BLaER1 treated with 17β-estradiol and CSF1 and Interleukin-3, amounts not matched to agents 10 nM and 100 nM (cell line): ENCODE measurements around the gene DNAJC18.
"Not testable (repeated sequence)": the region's sequence is repeated elsewhere in the genome, so short reads cannot be mapped to it uniquely, and the experiment has no call there.

Experiments
- H3K27ac ChIP-seq, 11 experiments: shearing (Covaris generic); formaldehyde crosslinking; 2 replicates each; pipeline ENCODE4 v1.8.1; 2022
- H3K27me3 ChIP-seq, 11 experiments: shearing (Covaris generic); formaldehyde crosslinking; 2 replicates each; pipeline ENCODE4 v1.8.1; 2022
- H3K36me3 ChIP-seq, 11 experiments: shearing (Covaris generic); formaldehyde crosslinking; 2 replicates each; pipeline ENCODE4 v1.8.1; 2022
- H3K4me1 ChIP-seq, 10 experiments: shearing (Covaris generic); formaldehyde crosslinking; 2 replicates each; pipeline ENCODE4 v1.8.1; 2022
- H3K4me2 ChIP-seq, 11 experiments: shearing (Covaris generic); formaldehyde crosslinking; 2 replicates each; pipeline ENCODE4 v1.8.1; 2022
- H3K4me3 ChIP-seq, 10 experiments: shearing (Covaris generic); formaldehyde crosslinking; 2 replicates each; pipeline ENCODE4 v1.8.1; 2022
- H3K9ac ChIP-seq, 11 experiments: shearing (Covaris generic); formaldehyde crosslinking; 2 replicates each; pipeline ENCODE4 v1.8.1; 2022
- H3K9me3 ChIP-seq, 11 experiments: shearing (Covaris generic); formaldehyde crosslinking; replicated peaks in 1 of 11; 2 replicates each; pipeline ENCODE4 v1.8.1; 2022
- H4K20me1 ChIP-seq, 11 experiments: shearing (Covaris generic); formaldehyde crosslinking; 2 replicates each; pipeline ENCODE4 v1.8.1; 2022
- Cebpa-rat ChIP-seq, 11 experiments: shearing (Covaris generic); IDR thresholded peaks; 2 replicates each; pipeline ENCODE4 v1.8.1; 2022

Gene DNAJC18

DNA sequence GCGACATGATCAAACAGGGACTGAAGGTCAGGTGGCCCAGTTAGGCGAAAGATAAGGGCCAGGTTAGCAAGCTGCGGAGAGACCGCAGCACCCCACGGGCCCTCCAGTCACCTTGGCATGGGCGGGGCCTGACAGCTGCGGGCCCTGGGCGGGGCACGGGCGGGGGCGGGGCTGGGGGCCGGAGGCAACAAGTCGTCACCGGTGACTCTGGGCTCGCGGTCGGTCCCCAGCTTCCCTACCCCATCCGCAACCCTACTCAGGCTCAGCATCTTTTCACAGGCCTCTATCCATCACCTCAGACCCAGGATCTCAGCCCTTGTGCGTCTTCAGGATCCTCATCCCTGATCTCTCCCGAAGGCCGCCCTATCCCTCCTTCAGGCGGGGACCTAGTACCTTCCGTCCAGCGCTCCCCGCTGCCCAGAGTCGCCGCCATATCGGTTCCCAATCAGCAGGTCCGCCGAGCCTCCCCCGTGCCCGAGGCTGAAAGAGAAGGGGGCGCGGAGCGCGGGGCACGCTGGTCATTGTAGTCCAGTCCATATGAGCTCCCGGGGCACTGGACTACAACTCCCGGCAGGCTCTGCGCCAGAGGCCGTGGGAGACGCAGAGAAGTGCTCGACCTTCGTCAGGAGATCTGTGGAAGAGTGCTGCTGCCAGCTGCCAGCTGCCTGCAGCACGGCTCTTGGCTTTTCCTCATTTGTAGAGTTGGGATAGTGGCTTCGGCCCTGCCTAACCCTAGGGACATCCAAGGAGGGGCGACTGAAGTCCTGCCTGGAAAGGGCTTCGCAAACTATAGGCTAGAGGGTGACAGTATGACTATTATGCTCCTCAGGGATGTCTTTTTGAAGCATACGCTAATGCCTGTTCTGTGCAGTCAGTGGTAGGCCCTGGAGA, at the start of gene DNAJC18:
DNAJC18 (minus strand) TSS at position 513 of the 891 bp plus-strand sequence; CDS start at position 433, 80 bp downstream.
- Histone ChIP-seq H3K36me3 (peaks cover 6 to 27% (median 13%) of the 10 kb centered on the region in 11 experiments; a peak in 9 of 22 replicates), H3K4me1 (peaks cover 28 to 44% (median 35%) of the 10 kb centered on the region in 10 experiments), H3K4me3 (peak within 1 kb of the TSS; percentile 71 to 90 (median 80)), H4K20me1 (no peaks in the 10 kb centered on the region), H3K27me3 (no peaks in the 10 kb centered on the region), H3K4me2 (peak within 1 kb of the TSS; percentile 73 to 94 (median 80)), H3K9me3 (no peaks in the 10 kb centered on the region), H3K9ac (peak within 1 kb of the TSS; percentile 82 to 94 (median 90)), H3K27ac (peak within 1 kb of the TSS; percentile 83 to 96 (median 91))
- TF ChIP-seq Cebpa-rat (IDR thresholded peaks at IDR 0.05) = no peak

GRCh38 chr5:139488260-139488659, 48.9 kb upstream of the DNAJC18 start:
- peak overlapping the region in 2 of 10 experiments; percentile 7 to 25; a peak in 2 of 20 replicates for H3K4me3 ChIP-seq
- H4K20me1 ChIP-seq = no peaks in the 10 kb centered on the region
- H3K4me2 ChIP-seq = peak overlapping the region; percentile 61 to 90 (median 77)
- H3K36me3 ChIP-seq = no peaks in the 10 kb centered on the region
- peaks cover 41 to 91% (median 54%) of the 10 kb centered on the region in 10 experiments for H3K4me1 ChIP-seq
- H3K27me3 ChIP-seq = no peaks in the 10 kb centered on the region
- no peaks in the 10 kb centered on the region for H3K9me3 ChIP-seq
- peak overlapping the region; percentile 33 to 83 (median 78); a peak in 21 of 22 replicates for H3K27ac ChIP-seq
- TF ChIP-seq Cebpa-rat (IDR thresholded peaks at IDR 0.05) = no peak
- peak overlapping the region in 10 of 11 experiments; percentile 3 to 71 (median 56); a peak in 18 of 22 replicates for H3K9ac ChIP-seq

- Histone ChIP-seq H3K9ac (no peak overlapping the region), H3K36me3 (peaks cover 0 to 4% (median 0%) of the 10 kb centered on the region in 11 experiments; a peak in 2 of 22 replicates), H3K9me3 (no peaks in the 10 kb centered on the region), H3K4me3 (no peak overlapping the region), H3K27me3 (no peaks in the 10 kb centered on the region), H3K27ac (no peak overlapping the region), H3K4me2 (0 out of 22 replicates have a peak overlapping the region, but pooled peaks of 1 of the 11 experiments have one; percentile 7), H3K4me1 (peaks cover 50 to 82% (median 58%) of the 10 kb centered on the region in 10 experiments), H4K20me1 (peaks cover 0 to 3% (median 0%) of the 10 kb centered on the region in 11 experiments; a peak in 3 of 22 replicates)
- no peak for TF ChIP-seq Cebpa-rat (IDR thresholded peaks at IDR 0.05)
Measured at GRCh38 chr5:139486201-139486600, 46.9 kb upstream of the DNAJC18 start.

GRCh38 chr5:139482890-139483208, 43.5 kb upstream of the DNAJC18 start:
- H3K9me3 ChIP-seq, H3K27me3 ChIP-seq: not testable (repeated sequence)
- H3K4me3 ChIP-seq = peak overlapping the region in 8 of 10 experiments; percentile 48 to 93 (median 78); a peak in 15 of 20 replicates
- H3K9ac ChIP-seq = peak overlapping the region; percentile 76 to 96 (median 86); a peak in 20 of 22 replicates
- peaks cover 65 to 81% (median 75%) of the 10 kb centered on the region in 10 experiments for H3K4me1 ChIP-seq
- H3K36me3 ChIP-seq = peaks cover 0 to 37% (median 13%) of the 10 kb centered on the region in 11 experiments; a peak in 16 of 22 replicates
- peak overlapping the region; percentile 67 to 98 (median 92); a peak in 21 of 22 replicates for H3K27ac ChIP-seq
- H3K4me2 ChIP-seq = peak overlapping the region; percentile 83 to 100 (median 99)
- H4K20me1 ChIP-seq = peaks cover 0 to 37% (median 0%) of the 10 kb centered on the region in 11 experiments; a peak in 5 of 22 replicates

DNA sequence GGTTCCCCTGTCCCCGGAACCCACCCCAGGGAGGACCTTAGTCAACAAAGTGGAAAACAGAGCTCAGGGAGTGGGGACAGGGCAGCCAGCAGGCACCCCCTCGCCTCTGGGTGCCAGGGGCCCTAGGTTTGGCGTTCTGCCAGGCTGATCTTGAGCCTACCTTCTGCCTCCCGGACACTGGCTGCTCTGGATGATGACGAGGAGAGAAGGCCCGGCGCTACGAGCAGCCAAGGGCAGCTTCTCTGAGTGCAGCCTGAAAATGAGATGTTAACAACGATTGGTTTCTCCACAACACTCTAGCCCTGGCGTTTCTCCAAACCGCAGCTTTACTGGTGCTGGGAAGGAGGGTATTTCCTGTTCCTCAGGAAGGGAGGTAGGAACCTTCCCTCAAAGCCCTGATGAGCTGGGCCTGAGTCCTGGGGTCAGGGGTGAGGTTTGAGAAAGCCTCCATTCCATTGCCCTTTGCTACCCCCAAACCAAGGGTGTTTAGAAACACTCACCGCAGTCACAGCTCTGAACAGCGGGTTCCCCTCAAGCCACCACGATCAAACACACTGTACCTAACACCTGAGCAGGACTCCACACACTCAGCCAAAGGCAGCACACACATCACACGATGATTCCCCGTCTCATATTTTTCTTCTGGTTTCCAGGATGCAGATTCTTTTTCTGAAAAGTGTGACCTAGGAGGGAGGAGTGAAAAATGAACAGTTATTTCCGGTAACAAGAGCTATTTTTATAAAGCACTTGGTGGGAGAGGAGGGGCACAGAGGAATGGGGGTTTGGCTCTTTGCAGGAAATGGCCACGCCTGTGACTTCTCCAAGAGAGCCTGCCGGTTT, 42.9 kb upstream of the DNAJC18 start, which contains the start of gene STING1:
STING1 (minus strand) TSS at position 709 of the 840 bp plus-strand sequence. CDS start 1,054 bp downstream, outside the sequence.
- no peaks in the 10 kb centered on the region for H3K9me3 ChIP-seq
- H3K4me3 ChIP-seq = peak within 1 kb of the TSS; percentile 48 to 93 (median 69)
- peaks cover 0 to 43% (median 19%) of the 10 kb centered on the region in 11 experiments; a peak in 17 of 22 replicates for H3K36me3 ChIP-seq
- H3K4me2 ChIP-seq = peak within 1 kb of the TSS; percentile 83 to 100 (median 99)
- H3K4me1 ChIP-seq = peaks cover 68 to 81% (median 79%) of the 10 kb centered on the region in 10 experiments
- H3K27ac ChIP-seq = peak within 1 kb of the TSS; percentile 67 to 98 (median 92)
- no peak for TF ChIP-seq Cebpa-rat (IDR thresholded peaks at IDR 0.05)
- H3K9ac ChIP-seq = peak within 1 kb of the TSS; percentile 76 to 96 (median 86)
- no peaks in the 10 kb centered on the region for H3K27me3 ChIP-seq
- peaks cover 0 to 43% (median 0%) of the 10 kb centered on the region in 11 experiments; a peak in 6 of 22 replicates for H4K20me1 ChIP-seq

DNA sequence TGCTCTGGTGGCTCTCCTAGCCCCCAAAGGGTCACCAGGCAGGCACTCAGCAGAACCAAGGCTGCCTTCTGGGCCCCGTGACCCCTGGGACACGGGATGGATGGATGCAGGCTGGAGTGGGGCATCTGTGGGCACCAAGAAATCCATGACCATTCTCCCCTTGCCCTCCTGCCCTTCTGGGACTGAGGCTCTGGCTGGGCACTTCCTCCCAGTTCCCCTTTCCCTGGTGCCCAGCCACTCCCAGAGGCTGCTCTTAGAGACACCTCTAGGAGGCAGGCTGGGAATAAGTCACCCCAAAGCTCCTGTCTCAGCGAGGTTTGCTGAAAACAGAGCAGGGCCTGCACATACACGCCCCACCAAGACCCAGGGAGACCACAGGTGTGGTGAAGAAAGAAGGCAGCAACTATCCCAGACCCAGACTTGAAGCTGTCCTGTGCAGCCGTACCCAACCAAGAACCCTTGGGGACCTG, 42.3 kb upstream of the DNAJC18 start:
- Histone ChIP-seq H3K4me1 (peaks cover 75 to 87% (median 81%) of the 10 kb centered on the region in 10 experiments), H3K36me3 (peaks cover 0 to 50% (median 24%) of the 10 kb centered on the region in 11 experiments; a peak in 17 of 22 replicates), H3K4me2 (peak overlapping the region; percentile 83 to 100 (median 99)), H3K27ac (peak overlapping the region; percentile 67 to 98 (median 92)), H3K4me3 (peak overlapping the region; percentile 48 to 93 (median 69)), H3K27me3 (no peaks in the 10 kb centered on the region), H3K9ac (peak overlapping the region; percentile 76 to 96 (median 86)), H3K9me3 (no peaks in the 10 kb centered on the region), H4K20me1 (peaks cover 0 to 49% (median 0%) of the 10 kb centered on the region in 11 experiments; a peak in 7 of 22 replicates)
- TF ChIP-seq Cebpa-rat (IDR thresholded peaks at IDR 0.05) = no peak

DNA sequence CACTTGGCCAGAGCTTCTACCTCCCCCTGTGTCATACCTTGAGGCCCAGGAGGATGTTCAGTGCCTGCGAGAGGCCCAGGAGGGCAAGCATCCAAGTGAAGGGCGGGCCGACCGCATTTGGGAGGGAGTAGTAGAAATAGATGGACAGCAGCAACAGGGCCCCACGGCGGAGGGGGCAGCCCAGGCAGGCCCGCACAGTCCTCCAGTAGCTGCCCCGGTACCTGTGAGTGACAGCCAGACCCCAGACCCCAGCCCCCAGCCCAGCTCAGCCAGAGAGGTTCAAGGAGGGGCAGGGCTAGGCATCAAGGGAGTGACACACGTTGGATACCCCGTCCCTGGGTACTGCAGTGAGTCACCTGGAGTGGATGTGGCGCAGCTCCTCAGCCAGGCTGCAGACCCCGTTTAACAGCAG, 41.8 kb upstream of the DNAJC18 start:
- Histone ChIP-seq H3K9ac (peak overlapping the region; percentile 76 to 96 (median 86)), H3K27me3 (no peaks in the 10 kb centered on the region), H3K4me2 (peak overlapping the region; percentile 83 to 100 (median 99)), H3K36me3 (peaks cover 0 to 54% (median 25%) of the 10 kb centered on the region in 11 experiments; a peak in 17 of 22 replicates), H3K27ac (peak overlapping the region; percentile 67 to 98 (median 92); a peak in 21 of 22 replicates), H3K4me1 (peaks cover 76 to 92% (median 84%) of the 10 kb centered on the region in 10 experiments), H3K9me3 (no peaks in the 10 kb centered on the region), H4K20me1 (peaks cover 0 to 54% (median 0%) of the 10 kb centered on the region in 11 experiments; a peak in 7 of 22 replicates), H3K4me3 (peak overlapping the region; percentile 48 to 93 (median 69))
- TF ChIP-seq Cebpa-rat (IDR thresholded peaks at IDR 0.05) = no peak

DNA sequence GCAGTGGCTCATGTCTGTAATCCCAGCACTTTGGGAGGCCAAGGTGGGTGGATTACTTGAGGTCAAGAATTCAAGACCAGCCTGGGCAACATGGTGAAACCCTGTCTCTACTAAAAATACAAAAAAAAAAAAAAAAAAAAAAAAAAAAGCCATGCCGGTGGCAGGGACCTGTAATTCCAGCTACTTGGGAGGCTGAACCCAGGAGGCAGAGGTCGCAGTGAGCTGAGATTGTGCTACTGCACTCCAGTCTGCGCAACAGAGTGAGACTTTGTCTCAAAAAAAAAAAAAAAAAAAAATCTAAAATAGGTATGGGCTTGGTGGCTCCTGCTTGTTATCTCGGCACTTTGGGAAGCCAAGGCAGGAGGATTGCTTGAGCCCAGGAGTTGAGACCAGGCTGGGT, 40.4 kb upstream of the DNAJC18 start:
- H3K9ac ChIP-seq = peak overlapping the region in 5 of 11 experiments; percentile 79 to 96 (median 91); a peak in 9 of 22 replicates
- H3K27ac ChIP-seq = peak overlapping the region in 6 of 11 experiments; percentile 12 to 95 (median 20); a peak in 4 of 22 replicates
- not testable (repeated sequence) for H3K9me3 ChIP-seq, H3K27me3 ChIP-seq
- peaks cover 83 to 100% (median 92%) of the 10 kb centered on the region in 10 experiments for H3K4me1 ChIP-seq
- peak overlapping the region; percentile 83 to 100 (median 99); a peak in 21 of 22 replicates for H3K4me2 ChIP-seq
- H4K20me1 ChIP-seq = peaks cover 0 to 68% (median 0%) of the 10 kb centered on the region in 11 experiments; a peak in 7 of 22 replicates
- peaks cover 0 to 66% (median 30%) of the 10 kb centered on the region in 11 experiments; a peak in 17 of 22 replicates for H3K36me3 ChIP-seq
- H3K4me3 ChIP-seq = peak overlapping the region in 5 of 10 experiments; percentile 67 to 93 (median 88); a peak in 8 of 20 replicates

GRCh38 chr5:139478657-139479423, 39.5 kb upstream of the DNAJC18 start:
- Histone ChIP-seq H4K20me1 (peaks cover 0 to 68% (median 0%) of the 10 kb centered on the region in 11 experiments; a peak in 7 of 22 replicates), H3K27ac (peak overlapping the region in 8 of 11 experiments; percentile 0 to 95 (median 26); a peak in 8 of 22 replicates)
- not testable (repeated sequence) for H3K27me3 ChIP-seq

More at GRCh38 chr5:139478657-139479423, 39.5 kb upstream of the DNAJC18 start:
- Histone ChIP-seq H3K36me3 (peaks cover 0 to 74% (median 30%) of the 10 kb centered on the region in 11 experiments; a peak in 17 of 22 replicates), H3K9ac (peak overlapping the region in 8 of 11 experiments; percentile 19 to 96 (median 54); a peak in 10 of 22 replicates), H3K4me2 (peak overlapping the region; percentile 83 to 100 (median 99); a peak in 21 of 22 replicates), H3K4me1 (peaks cover 83 to 100% (median 92%) of the 10 kb centered on the region in 10 experiments), H3K4me3 (peak overlapping the region in 4 of 10 experiments; percentile 86 to 93 (median 90); a peak in 8 of 20 replicates)
- not testable (repeated sequence) for H3K9me3 ChIP-seq
